ENCODE measurements around the gene TCIRG1.

TCIRG1 gene

DNA sequence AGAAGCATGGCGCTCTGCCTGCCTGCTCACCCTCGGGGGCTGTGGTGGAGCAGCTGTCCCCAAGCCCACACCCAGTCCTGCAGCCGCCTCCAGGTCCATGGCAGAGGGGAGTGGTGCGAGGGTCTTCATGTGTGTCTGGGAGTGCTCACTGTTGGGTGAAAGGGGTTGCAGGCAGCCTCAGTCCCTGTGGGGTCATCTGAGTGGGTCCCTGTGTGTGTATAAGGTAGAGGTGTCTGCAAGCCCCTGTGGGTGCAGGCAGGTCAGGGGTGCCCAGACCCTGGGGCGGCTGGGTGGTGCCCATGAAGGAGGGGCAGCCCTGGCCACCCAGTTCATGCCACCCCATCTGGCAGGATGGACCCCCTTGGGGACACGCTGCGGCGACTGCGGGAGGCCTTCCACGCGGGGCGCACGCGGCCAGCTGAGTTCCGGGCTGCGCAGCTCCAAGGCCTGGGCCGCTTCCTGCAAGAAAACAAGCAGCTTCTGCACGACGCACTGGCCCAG lies 23.8 kb upstream of the TCIRG1 start:
- H3K27me3 ChIP-seq (ENCODE audit: control insufficient read depth, insufficient read depth, low read length) = no peaks in the 10 kb centered on the region
- H3K4me1 ChIP-seq (ENCODE audit: control insufficient read depth, insufficient read depth, low read length) = peaks cover 16% of the 10 kb centered on the region
- no peaks in the 10 kb centered on the region for H3K9me3 ChIP-seq (ENCODE audit: control insufficient read depth, insufficient read depth, low read depth, low read length)
- H3K36me3 ChIP-seq (ENCODE audit: control insufficient read depth, insufficient read depth, low read length) = no peaks in the 10 kb centered on the region
- H3K4me3 ChIP-seq (ENCODE audit: low read depth, low read length) = no peak overlapping the region
- H3K27ac ChIP-seq (ENCODE audit: low read depth, low read length) = no peak overlapping the region
- H3K9ac ChIP-seq (ENCODE audit: low read length) = no peak overlapping the region

DNA sequence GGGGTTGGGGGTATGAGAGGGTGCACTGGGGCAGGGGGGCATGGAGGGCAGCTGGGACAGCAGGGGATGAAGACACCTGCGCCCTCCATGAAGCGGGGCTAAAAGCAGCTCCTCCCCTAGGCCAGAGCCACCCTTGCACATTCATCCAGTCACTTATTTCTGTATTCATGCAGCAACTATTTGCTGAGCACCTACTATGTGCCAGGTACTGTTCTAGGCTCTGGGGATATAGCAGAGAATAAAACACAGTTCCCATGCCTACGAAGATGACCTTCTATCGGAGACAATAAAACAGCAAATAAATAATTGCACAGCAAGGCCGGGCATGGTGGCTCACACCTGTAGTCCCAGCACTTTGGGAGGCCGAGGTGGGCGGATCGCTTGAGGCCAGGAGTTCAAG lies 23.4 kb upstream of the TCIRG1 start:
- Histone ChIP-seq H3K27ac (ENCODE audit: low read depth, low read length) (no peak overlapping the region), H3K9me3 (ENCODE audit: control insufficient read depth, insufficient read depth, low read depth, low read length) (no peaks in the 10 kb centered on the region), H3K27me3 (ENCODE audit: control insufficient read depth, insufficient read depth, low read length) (no peaks in the 10 kb centered on the region), H3K9ac (ENCODE audit: low read length) (no peak overlapping the region), H3K4me3 (ENCODE audit: low read depth, low read length) (no peak overlapping the region), H3K36me3 (ENCODE audit: control insufficient read depth, insufficient read depth, low read length) (no peaks in the 10 kb centered on the region), H3K4me1 (ENCODE audit: control insufficient read depth, insufficient read depth, low read length) (peaks cover 11% of the 10 kb centered on the region)

DNA sequence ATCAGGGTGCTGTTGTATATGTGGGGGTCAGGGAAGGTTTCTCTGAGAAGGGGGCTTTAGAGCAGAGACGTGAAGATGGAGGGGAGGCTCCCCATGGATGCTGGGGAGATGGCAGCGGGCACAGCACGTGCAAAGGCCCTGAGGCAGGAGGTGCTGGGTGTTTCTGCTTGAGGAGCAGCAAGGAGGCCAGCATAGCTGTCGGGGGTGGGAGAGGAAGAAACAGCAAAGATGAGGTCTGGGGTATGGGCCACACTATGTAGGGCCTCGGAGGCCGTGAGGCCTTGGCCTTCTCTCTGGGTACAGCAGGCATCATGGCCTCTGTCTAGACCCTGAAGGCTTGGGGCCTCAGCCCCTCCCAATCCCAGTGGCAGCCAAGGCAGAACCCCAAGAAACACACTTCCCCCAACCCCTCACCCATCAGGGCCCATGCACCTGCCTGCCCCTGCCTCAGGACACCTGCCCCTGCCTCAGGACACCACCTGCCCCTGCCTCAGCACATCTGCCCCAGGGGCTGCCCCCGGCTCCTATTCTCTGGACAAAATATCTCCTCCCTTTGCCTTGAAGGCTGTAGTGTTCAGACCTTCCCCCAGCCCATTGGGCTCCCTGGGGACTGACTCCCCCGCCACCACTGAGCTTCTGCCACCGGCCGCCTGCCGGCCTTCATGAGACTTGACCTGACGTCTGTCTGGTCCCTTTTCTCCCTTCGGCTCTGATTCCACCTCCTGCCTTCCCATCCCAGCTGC lies 22.5 kb upstream of the TCIRG1 start:
- Histone ChIP-seq H3K9me3 (ENCODE audit: control insufficient read depth, insufficient read depth, low read depth, low read length) (no peaks in the 10 kb centered on the region), H3K9ac (ENCODE audit: low read length) (no peak overlapping the region), H3K4me1 (ENCODE audit: control insufficient read depth, insufficient read depth, low read length) (peaks cover 12% of the 10 kb centered on the region), H3K27ac (ENCODE audit: low read depth, low read length) (no peak overlapping the region), H3K36me3 (ENCODE audit: control insufficient read depth, insufficient read depth, low read length) (no peaks in the 10 kb centered on the region), H3K27me3 (ENCODE audit: control insufficient read depth, insufficient read depth, low read length) (no peaks in the 10 kb centered on the region), H3K4me3 (ENCODE audit: low read depth, low read length) (no peak overlapping the region)

DNA sequence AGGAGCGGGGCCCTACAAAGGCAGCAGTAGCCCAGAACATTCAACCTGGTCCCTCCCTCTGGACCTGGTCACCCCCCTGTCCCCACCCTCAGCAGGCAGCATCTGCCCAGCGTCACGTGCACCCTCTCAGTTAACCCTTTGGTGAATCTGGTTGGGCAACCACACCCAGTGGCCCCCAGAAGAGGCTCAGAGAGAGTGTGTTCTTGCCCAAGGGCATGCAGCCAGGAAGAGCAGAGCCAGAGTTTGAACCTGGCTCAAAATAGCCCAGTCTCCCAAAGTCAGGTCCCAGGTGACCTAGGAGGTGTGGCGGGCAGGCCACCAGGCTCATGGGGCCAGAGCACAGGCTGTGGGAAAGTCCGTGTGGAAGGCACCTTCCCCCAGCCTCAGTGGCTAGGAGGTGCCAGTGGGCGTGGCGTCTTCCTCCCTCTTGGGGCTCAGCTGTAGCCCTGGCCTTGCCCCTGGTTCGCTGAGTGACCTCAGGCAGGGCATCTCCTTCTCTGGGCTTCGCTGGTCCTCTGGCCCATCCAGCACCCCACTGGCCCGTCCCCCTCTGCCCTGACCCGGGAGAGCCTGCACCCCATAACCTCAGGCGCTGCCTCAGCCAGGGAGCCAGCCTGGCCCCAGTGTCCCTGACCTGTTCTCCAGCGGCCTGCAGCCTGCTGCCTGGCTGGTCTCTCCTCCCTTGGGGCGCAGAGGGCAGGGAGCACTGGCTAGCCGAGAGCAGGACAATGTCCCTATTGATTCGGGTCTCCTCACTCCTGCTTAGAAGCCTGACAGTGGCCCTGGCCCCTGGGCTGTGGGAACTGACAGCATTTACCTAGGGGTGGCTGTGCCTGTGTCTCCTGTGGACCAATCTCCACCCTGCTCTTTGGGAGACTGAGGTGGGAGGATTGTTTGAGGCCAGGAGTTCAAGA lies 21.7 kb upstream of the TCIRG1 start:
- Histone ChIP-seq H3K9me3 (ENCODE audit: control insufficient read depth, insufficient read depth, low read depth, low read length) (no peaks in the 10 kb centered on the region), H3K36me3 (ENCODE audit: control insufficient read depth, insufficient read depth, low read length) (no peaks in the 10 kb centered on the region), H3K4me1 (ENCODE audit: control insufficient read depth, insufficient read depth, low read length) (peaks cover 12% of the 10 kb centered on the region), H3K27me3 (ENCODE audit: control insufficient read depth, insufficient read depth, low read length) (no peaks in the 10 kb centered on the region), H3K4me3 (ENCODE audit: low read depth, low read length) (no peak overlapping the region), H3K9ac (ENCODE audit: low read length) (no peak overlapping the region), H3K27ac (ENCODE audit: low read depth, low read length) (no peak overlapping the region)

DNA sequence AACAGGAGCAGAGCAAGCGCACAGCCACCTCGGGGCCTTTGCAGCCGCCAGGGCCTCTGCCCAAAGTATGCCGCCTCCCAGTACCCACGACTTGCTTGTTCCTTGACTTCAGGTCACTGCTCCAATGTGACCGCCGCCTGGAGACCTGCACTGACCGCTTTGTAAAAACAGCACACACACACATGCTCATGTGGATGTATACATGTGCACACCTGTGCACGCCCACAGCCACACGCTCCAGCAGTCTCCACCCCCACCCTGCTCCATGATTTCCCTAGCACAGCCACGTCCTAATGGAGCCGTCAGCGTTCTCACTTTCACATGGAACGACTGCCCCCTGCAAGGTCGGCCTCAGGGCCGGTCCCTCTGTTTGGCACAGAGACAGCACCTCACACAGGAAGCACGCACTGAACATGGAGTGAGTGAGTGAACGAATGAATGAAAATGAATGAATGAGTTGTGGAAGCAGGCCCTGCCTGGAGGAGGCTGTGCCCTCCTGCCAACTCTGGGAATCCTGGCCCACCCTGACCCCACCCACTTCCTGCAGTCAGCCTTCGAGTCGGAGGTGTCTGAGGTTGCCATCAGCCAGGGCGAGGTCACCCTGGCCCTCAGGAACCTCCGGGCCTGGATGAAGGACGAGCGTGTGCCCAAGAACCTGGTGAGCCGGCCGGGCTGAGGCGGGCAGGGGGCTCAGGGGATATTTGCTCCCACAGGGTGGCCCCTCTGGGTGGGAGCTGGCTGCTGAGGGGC lies 20.7 kb upstream of the TCIRG1 start:
- H3K27ac ChIP-seq (ENCODE audit: low read depth, low read length) = no peak overlapping the region
- H3K27me3 ChIP-seq (ENCODE audit: control insufficient read depth, insufficient read depth, low read length) = no peaks in the 10 kb centered on the region
- no peak overlapping the region for H3K4me3 ChIP-seq (ENCODE audit: low read depth, low read length)
- no peak overlapping the region for H3K9ac ChIP-seq (ENCODE audit: low read length)
- H3K36me3 ChIP-seq (ENCODE audit: control insufficient read depth, insufficient read depth, low read length) = no peaks in the 10 kb centered on the region
- peaks cover 12% of the 10 kb centered on the region for H3K4me1 ChIP-seq (ENCODE audit: control insufficient read depth, insufficient read depth, low read length)
- no peaks in the 10 kb centered on the region for H3K9me3 ChIP-seq (ENCODE audit: control insufficient read depth, insufficient read depth, low read depth, low read length)

DNA sequence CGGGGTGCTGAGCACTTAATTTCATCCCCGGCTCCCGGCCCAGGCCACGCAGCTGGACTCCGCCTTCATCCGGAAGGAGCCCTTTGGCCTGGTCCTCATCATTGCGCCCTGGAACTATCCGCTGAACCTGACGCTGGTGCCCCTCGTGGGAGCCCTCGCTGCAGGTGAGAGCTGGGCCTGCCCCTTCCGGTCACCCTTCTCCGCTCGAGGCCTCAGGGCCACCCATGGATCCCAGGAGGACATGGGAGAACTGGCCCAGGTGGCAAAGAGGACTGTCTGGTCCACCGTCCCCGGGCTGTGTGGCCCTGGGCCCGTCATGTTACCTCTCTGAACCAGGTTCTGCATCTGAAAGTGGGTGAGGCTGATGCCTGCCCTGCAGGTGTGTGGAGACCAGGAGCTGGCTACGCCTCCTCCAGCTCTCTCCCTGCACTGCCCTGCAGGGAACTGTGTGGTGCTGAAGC lies 20.1 kb upstream of the TCIRG1 start:
- Histone ChIP-seq H3K36me3 (ENCODE audit: control insufficient read depth, insufficient read depth, low read length) (no peaks in the 10 kb centered on the region), H3K27me3 (ENCODE audit: control insufficient read depth, insufficient read depth, low read length) (no peaks in the 10 kb centered on the region), H3K4me1 (ENCODE audit: control insufficient read depth, insufficient read depth, low read length) (peaks cover 12% of the 10 kb centered on the region), H3K27ac (ENCODE audit: low read depth, low read length) (no peak overlapping the region), H3K9ac (ENCODE audit: low read length) (no peak overlapping the region), H3K4me3 (ENCODE audit: low read depth, low read length) (no peak overlapping the region), H3K9me3 (ENCODE audit: control insufficient read depth, insufficient read depth, low read depth, low read length) (no peaks in the 10 kb centered on the region)

DNA sequence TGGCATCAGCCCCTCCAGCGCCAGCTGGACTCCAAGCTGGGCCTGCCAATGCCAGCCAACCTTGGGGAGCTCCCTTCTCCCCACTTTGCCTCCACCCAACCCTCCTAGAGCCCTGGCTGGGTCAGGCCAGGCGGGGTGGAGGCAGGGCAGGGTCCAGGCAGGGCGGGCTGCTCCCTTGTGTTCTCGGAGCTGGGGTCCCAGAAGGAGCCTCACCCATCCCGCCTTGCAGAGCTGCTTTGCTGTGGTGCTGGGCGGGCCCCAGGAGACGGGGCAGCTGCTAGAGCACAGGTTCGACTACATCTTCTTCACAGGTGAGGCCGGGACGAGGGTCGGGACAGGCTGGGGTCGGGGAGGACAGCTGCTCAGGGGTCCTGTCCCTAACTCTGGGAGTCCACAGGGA lies 19.3 kb upstream of the TCIRG1 start:
- no peak overlapping the region for H3K9ac ChIP-seq (ENCODE audit: low read length)
- peaks cover 12% of the 10 kb centered on the region for H3K4me1 ChIP-seq (ENCODE audit: control insufficient read depth, insufficient read depth, low read length)
- no peaks in the 10 kb centered on the region for H3K27me3 ChIP-seq (ENCODE audit: control insufficient read depth, insufficient read depth, low read length)
- H3K9me3 ChIP-seq (ENCODE audit: control insufficient read depth, insufficient read depth, low read depth, low read length) = no peaks in the 10 kb centered on the region
- H3K4me3 ChIP-seq (ENCODE audit: low read depth, low read length) = no peak overlapping the region
- H3K36me3 ChIP-seq (ENCODE audit: control insufficient read depth, insufficient read depth, low read length) = no peaks in the 10 kb centered on the region
- H3K27ac ChIP-seq (ENCODE audit: low read depth, low read length) = no peak overlapping the region

DNA sequence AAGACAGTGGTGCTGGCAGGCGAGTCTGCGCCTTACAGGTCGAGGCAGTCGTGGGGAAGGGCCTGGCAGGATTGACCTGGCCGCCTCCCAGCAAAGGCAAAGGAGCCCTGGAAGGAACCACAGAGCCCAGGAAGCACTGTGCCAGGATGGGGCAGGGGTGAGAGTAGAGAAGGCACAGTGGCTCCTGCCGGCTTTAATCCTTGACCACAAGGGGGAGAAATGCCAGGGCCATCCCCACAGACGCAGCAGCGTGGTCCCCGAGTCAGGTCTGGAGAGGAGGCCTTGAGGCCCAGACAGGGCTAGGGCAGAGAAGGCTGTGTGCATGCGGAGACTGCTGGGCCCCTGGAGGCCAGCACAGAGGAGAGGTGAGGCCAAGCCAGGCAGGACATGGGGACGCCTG lies 18.2 kb upstream of the TCIRG1 start:
- no peak overlapping the region for H3K27ac ChIP-seq (ENCODE audit: low read depth, low read length)
- no peaks in the 10 kb centered on the region for H3K9me3 ChIP-seq (ENCODE audit: control insufficient read depth, insufficient read depth, low read depth, low read length)
- H3K27me3 ChIP-seq (ENCODE audit: control insufficient read depth, insufficient read depth, low read length) = no peaks in the 10 kb centered on the region
- H3K36me3 ChIP-seq (ENCODE audit: control insufficient read depth, insufficient read depth, low read length) = 0 out of 2 replicates have a peak, but pooled peaks cover 2% of the 10 kb centered on the region
- H3K4me1 ChIP-seq (ENCODE audit: control insufficient read depth, insufficient read depth, low read length) = peaks cover 12% of the 10 kb centered on the region
- no peak overlapping the region for H3K4me3 ChIP-seq (ENCODE audit: low read depth, low read length)
- H3K9ac ChIP-seq (ENCODE audit: low read length) = no peak overlapping the region

DNA sequence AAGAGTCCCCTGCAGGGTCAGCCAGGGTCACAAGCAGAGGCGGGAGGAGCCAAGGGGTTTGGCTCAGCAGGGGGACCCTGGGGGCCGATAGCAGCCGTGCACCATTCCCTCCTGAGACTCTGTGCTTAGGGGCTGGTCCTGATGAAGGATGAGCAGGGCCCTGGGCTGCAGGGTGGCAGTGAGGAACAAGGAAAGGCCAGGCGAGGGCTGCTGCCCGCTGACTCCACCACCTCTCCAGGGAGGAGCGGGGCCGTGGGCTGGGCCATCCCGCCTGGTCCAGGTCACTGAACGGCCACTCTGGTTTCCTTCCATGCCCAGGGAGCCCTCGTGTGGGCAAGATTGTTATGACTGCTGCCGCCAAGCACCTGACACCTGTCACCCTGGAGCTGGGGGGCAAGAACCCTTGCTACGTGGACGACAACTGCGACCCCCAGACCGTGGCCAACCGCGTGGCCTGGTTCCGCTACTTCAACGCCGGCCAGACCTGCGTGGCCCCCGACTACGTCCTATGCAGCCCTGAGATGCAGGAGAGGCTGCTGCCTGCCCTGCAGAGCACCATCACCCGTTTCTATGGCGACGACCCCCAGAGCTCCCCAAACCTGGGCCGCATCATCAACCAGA lies 17.5 kb upstream of the TCIRG1 start:
- Histone ChIP-seq H3K36me3 (ENCODE audit: control insufficient read depth, insufficient read depth, low read length) (0 out of 2 replicates have a peak, but pooled peaks cover 3% of the 10 kb centered on the region), H3K4me1 (ENCODE audit: control insufficient read depth, insufficient read depth, low read length) (peaks cover 12% of the 10 kb centered on the region), H3K9ac (ENCODE audit: low read length) (no peak overlapping the region), H3K9me3 (ENCODE audit: control insufficient read depth, insufficient read depth, low read depth, low read length) (no peaks in the 10 kb centered on the region), H3K27me3 (ENCODE audit: control insufficient read depth, insufficient read depth, low read length) (no peaks in the 10 kb centered on the region), H3K27ac (ENCODE audit: low read depth, low read length) (no peak overlapping the region), H3K4me3 (ENCODE audit: low read depth, low read length) (no peak overlapping the region)

DNA sequence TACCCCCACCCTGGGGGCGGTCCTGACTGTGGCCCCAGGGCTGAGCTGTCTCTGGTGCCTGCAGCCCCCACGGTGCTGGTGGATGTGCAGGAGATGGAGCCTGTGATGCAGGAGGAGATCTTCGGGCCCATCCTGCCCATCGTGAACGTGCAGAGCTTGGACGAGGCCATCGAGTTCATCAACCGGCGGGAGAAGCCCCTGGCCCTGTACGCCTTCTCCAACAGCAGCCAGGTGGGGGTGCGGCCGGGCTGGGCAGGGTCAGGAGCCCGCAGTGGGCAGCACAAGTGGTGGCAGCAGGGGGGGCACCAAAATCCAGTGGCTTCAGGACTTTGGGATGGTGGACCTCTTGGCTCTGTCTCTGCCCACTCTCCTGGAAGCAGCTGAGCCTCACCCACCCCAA lies 16.3 kb upstream of the TCIRG1 start:
- no peaks in the 10 kb centered on the region for H3K9me3 ChIP-seq (ENCODE audit: control insufficient read depth, insufficient read depth, low read depth, low read length)
- H3K4me3 ChIP-seq (ENCODE audit: low read depth, low read length) = no peak overlapping the region
- no peaks in the 10 kb centered on the region for H3K27me3 ChIP-seq (ENCODE audit: control insufficient read depth, insufficient read depth, low read length)
- H3K27ac ChIP-seq (ENCODE audit: low read depth, low read length) = no peak overlapping the region
- H3K36me3 ChIP-seq (ENCODE audit: control insufficient read depth, insufficient read depth, low read length) = 0 out of 2 replicates have a peak, but pooled peaks cover 3% of the 10 kb centered on the region
- no peak overlapping the region for H3K9ac ChIP-seq (ENCODE audit: low read length)
- H3K4me1 ChIP-seq (ENCODE audit: control insufficient read depth, insufficient read depth, low read length) = peaks cover 8% of the 10 kb centered on the region
